Choroid plexus epithelial cell (primary cell): ENCODE data around the gene ERC2.

Experiments used
- DNase-seq: peaks from one replicate; pipeline ENCODE4 v3.0.0-alpha.2; 2010; ENCODE audit warnings: low read depth
- H3K4me3 ChIP-seq: 2 replicates; pipeline ENCODE4 v1.5.1; 2011; ENCODE audit warnings: low read depth, mild to moderate bottlenecking, control low read depth, low read length, moderate library complexity
- CTCF ChIP-seq: conservative IDR thresholded peaks from 2 replicates; pipeline ENCODE4 v1.5.1; 2011; ENCODE audit warnings: low read depth, mild to moderate bottlenecking, control low read depth, inconsistent platforms, low read length, moderate library complexity

The ERC2 gene

GRCh38 chr3:55899887-55900286, 568.4 kb downstream of the ERC2 start:
- peak; percentile 40 for TF ChIP-seq CTCF
- no peak overlapping the region for H3K4me3 ChIP-seq
- DNase-seq = no peak

GRCh38 chr3:55897573-55898224, 570.6 kb downstream of the ERC2 start:
- no peak overlapping the region for H3K4me3 ChIP-seq
- peak; percentile 49 for DNase-seq
- TF ChIP-seq CTCF = peak; percentile 55

- no peak for DNase-seq
- H3K4me3 ChIP-seq = no peak overlapping the region
- no peak for TF ChIP-seq CTCF
Measured at GRCh38 chr3:55895897-55896566, 572.2 kb downstream of the ERC2 start.

GRCh38 chr3:55894605-55895004, 573.7 kb downstream of the ERC2 start:
- H3K4me3 ChIP-seq = no peak overlapping the region
- no peak for DNase-seq
- no peak for TF ChIP-seq CTCF

- H3K4me3 ChIP-seq = no peak overlapping the region
- peak; percentile 43 for DNase-seq
- no peak for TF ChIP-seq CTCF
Measured at GRCh38 chr3:55893045-55893664, 575.1 kb downstream of the ERC2 start.

GRCh38 chr3:55891106-55891505, 577.2 kb downstream of the ERC2 start:
- H3K4me3 ChIP-seq = no peak overlapping the region
- TF ChIP-seq CTCF = no peak
- DNase-seq = no peak
